MM.1S (cell line): ENCODE data around the gene RTBDN.

Experiments used
- DNase-seq: peaks from one replicate; pipeline ENCODE4 v3.0.0-alpha.2; 2015
- H2AFZ ChIP-seq: fragments of 300-600 bp; sonication (generic); 2 replicates; pipeline ENCODE4 v1.6.0; 2016; ENCODE audit warnings: antibody characterized with exemption, low read length
- H3F3A ChIP-seq: fragments of 300-600 bp; sonication (generic); 2 replicates; pipeline ENCODE4 v1.6.1; 2016; ENCODE audit warnings: mild to moderate bottlenecking, antibody characterized with exemption, low read length, moderate library complexity, mixed read lengths; ENCODE audit not compliant: insufficient read depth
- H3K27ac ChIP-seq: fragments of 300-600 bp; sonication (generic); 2 replicates; pipeline ENCODE4 v1.5.1; 2016; ENCODE audit warnings: mild to moderate bottlenecking, low read length
- H3K27me3 ChIP-seq: fragments of 300-600 bp; sonication (generic); replicated peaks from 2 replicates; pipeline ENCODE4 v1.6.0; 2016; ENCODE audit warnings: low read length; ENCODE audit not compliant: insufficient read depth
- H3K36me3 ChIP-seq: fragments of 300-600 bp; sonication (generic); replicated peaks from 2 replicates; pipeline ENCODE4 v1.6.1; 2016; ENCODE audit warnings: mild to moderate bottlenecking, low read length, mixed read lengths; ENCODE audit not compliant: insufficient read depth
- H3K4me1 ChIP-seq: fragments of 300-600 bp; sonication (generic); 2 replicates; pipeline ENCODE4 v1.6.1; 2016; ENCODE audit warnings: low read length, mixed read lengths
- H3K4me2 ChIP-seq: fragments of 300-600 bp; sonication (generic); 2 replicates; pipeline ENCODE4 v1.6.0; 2016; ENCODE audit warnings: low read depth, low read length
- H3K4me3 ChIP-seq: fragments of 300-600 bp; sonication (generic); 2 replicates; pipeline ENCODE4 v1.5.1; 2016; ENCODE audit warnings: low read length, mixed read lengths
- H3K79me2 ChIP-seq: fragments of 300-600 bp; sonication (generic); 2 replicates; pipeline ENCODE4 v1.6.1; 2016; ENCODE audit warnings: mixed run types, low read length, mixed read lengths
- H3K9ac ChIP-seq: fragments of 300-600 bp; sonication (generic); 2 replicates; pipeline ENCODE4 v1.6.1; 2016; ENCODE audit warnings: low read length, mixed read lengths
- H3K9me2 ChIP-seq: fragments of 300-600 bp; sonication (generic); replicated peaks from 2 replicates; pipeline ENCODE4 v1.6.1; 2016; ENCODE audit warnings: mild to moderate bottlenecking, low read length, mixed read lengths; ENCODE audit not compliant: insufficient read depth
- H3K9me3 ChIP-seq: fragments of 300-600 bp; sonication (generic); replicated peaks from 2 replicates; pipeline ENCODE4 v1.6.1; 2016; ENCODE audit warnings: mild to moderate bottlenecking, low read length, mixed read lengths; ENCODE audit not compliant: insufficient read depth
- H4K20me1 ChIP-seq: fragments of 300-600 bp; sonication (generic); 2 replicates; pipeline ENCODE4 v1.6.1; 2016; ENCODE audit warnings: mild to moderate bottlenecking, low read length, moderate library complexity, mixed read lengths; ENCODE audit not compliant: insufficient read depth
- EZH2 ChIP-seq: fragments of 300-600 bp; sonication (generic); optimal IDR thresholded peaks from 2 replicates; pipeline ENCODE3; 2017; ENCODE audit warnings: low read depth, mild to moderate bottlenecking, antibody characterized with exemption, low read length, mixed read lengths
- EZH2phosphoT487 ChIP-seq: fragments of 300-600 bp; sonication (generic); IDR thresholded peaks from 2 replicates; pipeline ENCODE4 v1.6.1; 2018; ENCODE audit warnings: antibody characterized with exemption, low read length
- TF ChIP-seq, protein P1 (sequence below): fragments of 300-600 bp; sonication (generic); IDR thresholded peaks from 2 replicates; pipeline ENCODE4 v1.5.1; 2016; ENCODE audit warnings: antibody characterized with exemption, low read length, mixed read lengths

RTBDN gene

DNA sequence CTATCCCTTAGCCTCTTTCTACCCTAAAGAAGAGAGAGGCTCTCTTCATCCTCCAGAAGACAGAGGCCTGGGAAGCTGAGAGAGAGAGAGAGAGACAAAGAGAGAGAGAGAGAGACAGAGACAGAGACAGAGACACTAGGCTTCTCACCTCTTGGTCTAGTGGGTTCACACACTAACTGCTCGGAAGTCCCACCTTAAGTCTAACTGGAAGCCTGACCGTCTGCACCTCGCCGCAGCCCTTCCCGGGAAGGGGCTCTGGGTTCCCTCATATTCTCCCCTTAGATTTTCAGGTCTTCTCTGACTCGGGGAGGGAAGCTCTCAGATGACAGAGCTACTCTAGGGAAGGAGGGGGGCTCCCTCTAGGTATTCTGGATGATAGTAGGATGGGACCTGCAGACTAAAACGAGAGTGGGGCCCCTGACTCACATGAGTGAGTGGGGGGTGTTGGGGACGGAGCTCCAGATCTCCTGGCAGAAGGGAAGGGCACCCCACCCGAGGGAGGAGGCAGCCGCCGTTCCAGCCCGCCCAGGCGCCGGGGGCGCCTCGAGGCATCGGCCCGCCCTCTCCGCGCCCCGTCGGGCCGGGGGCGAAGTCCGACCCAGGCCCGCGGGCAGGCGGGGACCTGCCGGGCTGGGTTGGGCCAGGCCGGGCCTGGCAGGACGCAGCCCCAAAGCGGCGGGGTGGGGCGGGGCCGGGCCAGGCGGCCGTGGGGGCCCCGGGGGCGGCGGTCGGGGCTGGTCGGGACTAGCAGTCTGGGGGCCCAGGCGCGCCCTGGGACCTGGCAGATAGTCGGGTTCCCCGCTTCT lies 45.1 kb downstream of the RTBDN start:
- Histone ChIP-seq H3K9ac (peak overlapping the region; percentile 94), H3K27me3 (no peaks in the 10 kb centered on the region), H3K9me3 (no peaks in the 10 kb centered on the region), H3K9me2 (no peaks in the 10 kb centered on the region), H3K4me2 (peak overlapping the region; percentile 99), H3K4me3 (peak overlapping the region; percentile 93), H3K27ac (peak overlapping the region; percentile 97), H4K20me1 (no peaks in the 10 kb centered on the region), H3K4me1 (peaks cover 26% of the 10 kb centered on the region), H3F3A (peaks cover 48% of the 10 kb centered on the region), H3K79me2 (peaks cover 15% of the 10 kb centered on the region), H2AFZ (peak overlapping the region; percentile 47), H3K36me3 (no peaks in the 10 kb centered on the region)
- TF ChIP-seq, protein P1, sequence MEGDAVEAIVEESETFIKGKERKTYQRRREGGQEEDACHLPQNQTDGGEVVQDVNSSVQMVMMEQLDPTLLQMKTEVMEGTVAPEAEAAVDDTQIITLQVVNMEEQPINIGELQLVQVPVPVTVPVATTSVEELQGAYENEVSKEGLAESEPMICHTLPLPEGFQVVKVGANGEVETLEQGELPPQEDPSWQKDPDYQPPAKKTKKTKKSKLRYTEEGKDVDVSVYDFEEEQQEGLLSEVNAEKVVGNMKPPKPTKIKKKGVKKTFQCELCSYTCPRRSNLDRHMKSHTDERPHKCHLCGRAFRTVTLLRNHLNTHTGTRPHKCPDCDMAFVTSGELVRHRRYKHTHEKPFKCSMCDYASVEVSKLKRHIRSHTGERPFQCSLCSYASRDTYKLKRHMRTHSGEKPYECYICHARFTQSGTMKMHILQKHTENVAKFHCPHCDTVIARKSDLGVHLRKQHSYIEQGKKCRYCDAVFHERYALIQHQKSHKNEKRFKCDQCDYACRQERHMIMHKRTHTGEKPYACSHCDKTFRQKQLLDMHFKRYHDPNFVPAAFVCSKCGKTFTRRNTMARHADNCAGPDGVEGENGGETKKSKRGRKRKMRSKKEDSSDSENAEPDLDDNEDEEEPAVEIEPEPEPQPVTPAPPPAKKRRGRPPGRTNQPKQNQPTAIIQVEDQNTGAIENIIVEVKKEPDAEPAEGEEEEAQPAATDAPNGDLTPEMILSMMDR, result no peak
- TF ChIP-seq EZH2phosphoT487 (no peak), EZH2 (no peak)
- peak; percentile 37 for DNase-seq

DNA sequence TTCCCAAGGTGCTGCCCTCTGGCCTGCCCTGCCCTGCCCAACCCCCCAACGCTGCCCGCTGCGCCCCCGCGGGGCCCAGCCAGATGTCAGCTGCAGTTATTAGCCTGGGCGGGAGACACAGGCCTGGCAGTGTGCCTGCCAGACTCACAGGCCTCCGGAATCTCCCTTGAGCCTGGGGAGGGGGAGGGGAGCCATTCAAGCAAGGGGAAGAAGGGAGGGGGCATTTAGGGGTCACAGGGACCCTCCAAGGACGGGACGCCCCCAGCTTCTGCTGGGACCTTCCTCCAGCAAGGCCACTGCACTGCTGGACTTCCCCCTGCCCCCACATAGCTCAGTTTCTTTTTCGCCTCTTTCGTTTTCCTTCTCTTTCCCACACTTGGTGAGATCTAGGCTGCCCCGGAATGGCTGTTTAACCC lies 45.7 kb downstream of the RTBDN start:
- Histone ChIP-seq H3K4me3 (peak overlapping the region; percentile 67), H3F3A (peaks cover 46% of the 10 kb centered on the region), H3K79me2 (peaks cover 15% of the 10 kb centered on the region), H3K27me3 (no peaks in the 10 kb centered on the region), H2AFZ (peak overlapping the region; percentile 47), H3K9me3 (no peaks in the 10 kb centered on the region), H3K9ac (peak overlapping the region; percentile 80), H3K9me2 (no peaks in the 10 kb centered on the region), H3K36me3 (no peaks in the 10 kb centered on the region), H3K4me2 (peak overlapping the region; percentile 96), H3K4me1 (peaks cover 23% of the 10 kb centered on the region), H4K20me1 (no peaks in the 10 kb centered on the region), H3K27ac (peak overlapping the region; percentile 90)
- TF ChIP-seq EZH2phosphoT487 (no peak), EZH2 (no peak)
- TF ChIP-seq, protein P1, result peak; percentile 14; the same call in 1 of the 2 replicates
- DNase-seq, result peak; percentile 59

DNA sequence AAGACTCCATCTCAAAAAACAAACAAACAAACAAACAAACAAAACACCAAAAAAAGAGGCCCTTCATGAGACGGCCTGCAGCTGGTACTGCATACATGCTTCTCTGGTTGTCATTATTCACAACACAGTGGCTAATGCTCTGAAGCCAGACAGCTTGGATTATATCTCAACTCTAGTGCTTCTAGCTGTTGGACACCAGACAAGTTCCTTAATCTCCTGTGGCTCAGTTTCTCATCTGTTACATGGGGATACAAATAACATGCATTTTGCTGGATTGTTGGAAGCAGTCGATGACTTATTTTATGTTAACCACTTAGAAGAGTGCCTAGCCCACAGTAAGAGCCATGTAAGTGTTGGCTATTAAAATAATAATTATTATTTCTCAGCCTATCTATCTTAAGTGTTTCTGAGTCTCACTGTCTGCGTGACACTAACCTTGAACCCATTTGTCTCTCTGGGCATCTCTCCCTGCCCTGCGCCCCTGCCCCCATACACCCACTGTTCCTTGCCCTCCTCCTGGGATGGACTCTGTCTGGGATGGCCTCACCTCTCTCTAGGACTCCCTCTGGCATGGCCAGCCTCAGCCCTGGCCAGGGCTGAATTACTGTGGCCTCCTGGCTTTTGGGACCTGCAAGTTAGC lies 46.2 kb downstream of the RTBDN start:
- H3K4me3 ChIP-seq, result peak overlapping the region; percentile 67
- no peaks in the 10 kb centered on the region for H3K9me2 ChIP-seq
- no peaks in the 10 kb centered on the region for H3K36me3 ChIP-seq
- H3K27me3 ChIP-seq, result no peaks in the 10 kb centered on the region
- peak overlapping the region; percentile 80 for H3K9ac ChIP-seq
- H2AFZ ChIP-seq, result peak overlapping the region; percentile 47
- no peaks in the 10 kb centered on the region for H3K9me3 ChIP-seq
- H3K4me1 ChIP-seq, result peaks cover 23% of the 10 kb centered on the region
- TF ChIP-seq EZH2 (no peak), EZH2phosphoT487 (no peak)
- TF ChIP-seq, protein P1, result no peak
- H4K20me1 ChIP-seq, result no peaks in the 10 kb centered on the region
- H3K27ac ChIP-seq, result peak overlapping the region; percentile 90
- peaks cover 50% of the 10 kb centered on the region for H3F3A ChIP-seq
- peaks cover 15% of the 10 kb centered on the region for H3K79me2 ChIP-seq
- DNase-seq, result no peak
- peak overlapping the region; percentile 96 for H3K4me2 ChIP-seq
